Lung microvascular endothelial cell (primary cell): ENCODE measurements around the gene ERC2. TPM values are rescaled to one million over a fixed set of nuclear protein-coding genes. Genes with fewer than 3 reads are reported as not detected.

Experiments
- DNase-seq, 2 donors: peaks; one replicate each; pipeline versions ENCODE4 v3.0.0 to v3.0.0-alpha.2; 2010; ENCODE audit warnings: low read depth in 2 of 2
- total RNA-seq: library from RNA; depleted of rRNA; stranded (reverse); fragments of >200 nt; gene quantifications from 2 replicates; pipeline ENCODE4 v1.2.1, GENCODE V29; 2014

The ERC2 gene
- total RNA-seq, 1 donor from 2014 or later, result 2.2 TPM

- DNase-seq, result no peak
Measured at GRCh38 chr3:55565521-55565920, 902.7 kb downstream of the ERC2 start.

GRCh38 chr3:55564726-55565125, 903.5 kb downstream of the ERC2 start:
- DNase-seq, result no peak

- DNase-seq, result peak in 1 of 2 donors; percentile 29
Measured at GRCh38 chr3:55562700-55563099, 905.6 kb downstream of the ERC2 start.

GRCh38 chr3:55559500-55560423, 908.5 kb downstream of the ERC2 start:
- DNase-seq, result no peak

GRCh38 chr3:55558316-55558715, 910.0 kb downstream of the ERC2 start:
- no peak for DNase-seq

- DNase-seq, result no peak
Measured at GRCh38 chr3:55557549-55557948, 910.7 kb downstream of the ERC2 start.

- DNase-seq, result no peak
Measured at GRCh38 chr3:55556619-55557537, 911.4 kb downstream of the ERC2 start.

- DNase-seq, result no peak
Measured at GRCh38 chr3:55555873-55556618, 912.2 kb downstream of the ERC2 start.

- no peak for DNase-seq
Measured at GRCh38 chr3:55554634-55555425, 913.4 kb downstream of the ERC2 start.

GRCh38 chr3:55551644-55552043, 916.6 kb downstream of the ERC2 start:
- DNase-seq, result no peak

GRCh38 chr3:55549177-55549576, 919.1 kb downstream of the ERC2 start:
- DNase-seq, result no peak

- DNase-seq, result no peak
Measured at GRCh38 chr3:55546866-55547669, 921.2 kb downstream of the ERC2 start.

- no peak for DNase-seq
Measured at GRCh38 chr3:55545995-55546394, 922.3 kb downstream of the ERC2 start.

GRCh38 chr3:55544219-55544618, 924.0 kb downstream of the ERC2 start:
- DNase-seq, result no peak

GRCh38 chr3:55543181-55543614, 925.1 kb downstream of the ERC2 start:
- DNase-seq, result no peak

- DNase-seq, result no peak
Measured at GRCh38 chr3:55541456-55541855, 926.8 kb downstream of the ERC2 start.

GRCh38 chr3:55541016-55541415, 927.3 kb downstream of the ERC2 start:
- no peak for DNase-seq

- no peak for DNase-seq
Measured at GRCh38 chr3:55540579-55540978, 927.7 kb downstream of the ERC2 start.

GRCh38 chr3:55538158-55538557, 930.1 kb downstream of the ERC2 start:
- no peak for DNase-seq

- DNase-seq, result no peak
Measured at GRCh38 chr3:55537563-55537962, 930.7 kb downstream of the ERC2 start.
